K562 (cell line): ENCODE data around the gene SH3D19. TPM values are rescaled to one million over a fixed set of nuclear protein-coding genes. Genes with fewer than 3 reads are reported as not detected.

Experiments
- ELF4 ChIP-seq: fragments of 450-650 bp; formaldehyde crosslinking; IDR thresholded peaks from 2 replicates; pipeline ENCODE4 v1.4.0; 2022; ENCODE audit warnings: missing genetic modification characterization
- FOXJ3 ChIP-seq: sonication (generic); formaldehyde crosslinking; IDR thresholded peaks from 2 replicates; pipeline ENCODE4 v1.4.0; 2020; ENCODE audit warnings: mild to moderate bottlenecking, missing genetic modification reagents
- KDM1A ChIP-seq, 2 experiments: fragments of 450-650 bp; IDR thresholded peaks; 2 replicates each; pipeline ENCODE4 v1.6.1; 2016; ENCODE audit warnings: mild to moderate bottlenecking in 2 of 2
- MECOM ChIP-seq: fragments of 250-450 bp; sonication (Bioruptor Pico); IDR thresholded peaks from 2 replicates; pipeline ENCODE4 v1.8.0; 2022; ENCODE audit warnings: inconsistent platforms
- NFE2L1 ChIP-seq: fragments of 450-650 bp; IDR thresholded peaks from 2 replicates; pipeline ENCODE4 v1.6.1; 2016; ENCODE audit warnings: missing genetic modification characterization, low read depth, mild to moderate bottlenecking, missing compliant biosample characterization, moderate library complexity, borderline replicate concordance
- RAD51 ChIP-seq: fragments of 450-650 bp; IDR thresholded peaks from 2 replicates; pipeline ENCODE4 v1.7.1; 2016; ENCODE audit warnings: low read depth, mild to moderate bottlenecking, borderline replicate concordance
- SAP30 ChIP-seq: fragments of 200-600 bp; sonication (generic); IDR thresholded peaks from 2 replicates; pipeline ENCODE4 v1.6.1; 2012; ENCODE audit warnings: borderline replicate concordance, low read depth, mild to moderate bottlenecking, moderate library complexity, low read length, control low read depth, inconsistent platforms; ENCODE audit not compliant: insufficient read depth, poor library complexity, severe bottlenecking
- SUPT5H ChIP-seq: fragments of 450-650 bp; IDR thresholded peaks from 2 replicates; pipeline ENCODE4 v1.6.1; 2016
- TEAD4 ChIP-seq, 2 experiments: sonication (generic) in 1 of 2; formaldehyde crosslinking in 1 of 2; IDR thresholded peaks; 2 replicates each; pipeline versions ENCODE4 v1.6.1 to v1.8.0; 2012 to 2022; ENCODE audit warnings: borderline replicate concordance in 1 of 2, inconsistent platforms in 1 of 2, low read length in 1 of 2, mild to moderate bottlenecking in 1 of 2, missing genetic modification reagents in 1 of 2
- ZNF134 ChIP-seq: fragments of 250-450 bp; sonication (Bioruptor Pico); conservative IDR thresholded peaks from 2 replicates; pipeline ENCODE4 v1.4.0; 2020
- ZNF586 ChIP-seq: fragments of 450-650 bp; formaldehyde crosslinking; conservative IDR thresholded peaks from 2 replicates; pipeline ENCODE4 v1.4.0; 2020; ENCODE audit warnings: mild to moderate bottlenecking, moderate library complexity
- ZNF77 ChIP-seq: fragments of 250-450 bp; sonication (Bioruptor Pico); IDR thresholded peaks from 2 replicates; pipeline ENCODE4 v1.5.0; 2020
- polyA plus RNA-seq, 8 experiments: library from polyadenylated mRNA; depleted of rRNA in 4 of 8; stranded (reverse) in 5 of 8; unstranded in 3 of 8; fragments of >200 nt; fragmentation: Nextera tagmentation in 2 of 8; fragmentation: Illumina TruSeq in 1 of 8; extraction: Ambion mirVana in 2 of 8; extraction: Trizol in 1 of 8; gene quantifications; 2 replicates each; pipeline versions ENCODE4 v1.2.1 to v1.2.3, GENCODE V29; 2011 to 2014; ENCODE audit warnings: inconsistent platforms in 1 of 8, missing spikeins in 1 of 8
- total RNA-seq, 7 experiments: library from RNA; depleted of rRNA in 6 of 7; stranded (reverse); fragments of >200 nt in 6 of 7; fragmentation: Illumina TruSeq in 2 of 7; extraction: Trizol in 2 of 7; gene quantifications; 2 replicates each; pipeline versions ENCODE4 v1.2.1 to v1.2.3, GENCODE V29; 2011 to 2021; ENCODE audit warnings: low replicate concordance in 1 of 7
- TF ChIP-seq, protein P1 (sequence below): sonication (generic); formaldehyde crosslinking; IDR thresholded peaks from 2 replicates; pipeline ENCODE4 v1.8.0; 2022; ENCODE audit warnings: missing genetic modification reagents, mild to moderate bottlenecking, borderline replicate concordance
- TF ChIP-seq, protein P2 (sequence below): fragments of 450-650 bp; IDR thresholded peaks from 2 replicates; pipeline ENCODE4 v1.7.0; 2016; ENCODE audit warnings: borderline replicate concordance
- TF ChIP-seq, protein P3 (sequence below): fragments of 450-650 bp; formaldehyde crosslinking; IDR thresholded peaks from 2 replicates; pipeline ENCODE4 v1.4.0; 2020; ENCODE audit warnings: mild to moderate bottlenecking
- TF ChIP-seq, protein P4 (sequence below): sonication (generic); formaldehyde crosslinking; IDR thresholded peaks from 2 replicates; pipeline ENCODE4 v1.8.0; 2022; ENCODE audit warnings: mild to moderate bottlenecking, missing genetic modification reagents
- TF ChIP-seq, protein P5 (sequence below): IDR thresholded peaks from 3 replicates; pipeline ENCODE4 v1.6.1; 2011; ENCODE audit warnings: borderline replicate concordance, mild to moderate bottlenecking, moderate library complexity; ENCODE audit not compliant: insufficient read length; ENCODE audit errors: extremely low read depth

SH3D19 gene
- total and polyA plus RNA-seq, 9 of the 15 experiments (the other 6 are each of a cell fraction or from before 2014, with no cell fraction given), result 0.42 to 2.2 (median 1.1) TPM; not detected in 6

DNA sequence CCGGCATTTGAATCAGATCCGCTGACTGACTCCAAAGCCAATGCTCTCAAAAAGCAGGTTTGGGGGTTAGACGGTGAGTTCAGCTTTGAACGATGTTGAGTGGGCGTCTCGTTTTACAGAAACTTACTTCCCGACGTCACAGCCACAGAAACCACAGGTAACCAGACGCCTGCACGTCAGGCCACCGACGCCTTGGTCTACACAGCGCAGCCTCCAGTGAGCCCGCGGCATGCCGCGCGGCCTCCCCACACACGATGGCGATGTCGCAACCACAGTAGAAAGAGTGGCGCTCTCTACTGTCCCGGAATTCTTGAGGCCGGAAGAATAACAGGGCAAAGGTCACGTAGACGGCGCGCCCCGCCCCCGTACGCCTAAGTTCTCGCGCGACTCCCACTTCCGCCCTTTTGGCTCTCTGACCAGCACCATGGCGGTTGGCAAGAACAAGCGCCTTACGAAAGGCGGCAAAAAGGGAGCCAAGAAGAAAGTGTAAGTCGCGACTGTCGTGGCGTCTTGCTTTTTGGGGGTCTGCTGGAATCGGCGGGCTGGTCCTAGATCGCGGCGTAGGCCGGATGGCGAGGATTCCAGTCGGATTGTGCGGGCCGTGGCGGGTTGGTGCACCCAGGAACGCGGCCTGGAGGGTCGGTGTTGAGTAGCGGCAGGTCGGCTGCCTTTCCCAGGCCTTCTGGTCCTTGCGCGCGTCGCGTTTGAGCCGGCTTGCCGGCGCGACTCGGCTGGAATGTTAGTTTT is 226.0 kb downstream of the SH3D19 start, which contains the start of gene RPS3A (continued):
- TF ChIP-seq ZNF77 (CRISPR knock-in tag) (no peak), TEAD4 (IDR thresholded peaks at IDR 0.05; ENCODE audit: low read length) (peak; percentile 91), TEAD4 (CRISPR knock-in tag; IDR thresholded peaks at IDR 0.05; ENCODE audit: borderline replicate concordance) (peak; percentile 81; the same call in 1 of the 2 replicates), SUPT5H (peak; percentile 99), RAD51 (no peak), KDM1A (IDR thresholded peaks at IDR 0.05) (no peak), ZNF586 (CRISPR knock-in tag) (no peak), ZNF134 (CRISPR knock-in tag) (no peak), FOXJ3 (CRISPR knock-in tag) (no peak), SAP30 (no peak), NFE2L1 (tag) (no peak), ELF4 (CRISPR knock-in tag) (peak; percentile 89), MECOM (CRISPR knock-in tag) (no peak)
- TF ChIP-seq, protein P1, sequence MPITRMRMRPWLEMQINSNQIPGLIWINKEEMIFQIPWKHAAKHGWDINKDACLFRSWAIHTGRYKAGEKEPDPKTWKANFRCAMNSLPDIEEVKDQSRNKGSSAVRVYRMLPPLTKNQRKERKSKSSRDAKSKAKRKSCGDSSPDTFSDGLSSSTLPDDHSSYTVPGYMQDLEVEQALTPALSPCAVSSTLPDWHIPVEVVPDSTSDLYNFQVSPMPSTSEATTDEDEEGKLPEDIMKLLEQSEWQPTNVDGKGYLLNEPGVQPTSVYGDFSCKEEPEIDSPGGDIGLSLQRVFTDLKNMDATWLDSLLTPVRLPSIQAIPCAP (CRISPR knock-in tag), result peak; percentile 92; the same call in 1 of the 2 replicates
- TF ChIP-seq, protein P2, sequence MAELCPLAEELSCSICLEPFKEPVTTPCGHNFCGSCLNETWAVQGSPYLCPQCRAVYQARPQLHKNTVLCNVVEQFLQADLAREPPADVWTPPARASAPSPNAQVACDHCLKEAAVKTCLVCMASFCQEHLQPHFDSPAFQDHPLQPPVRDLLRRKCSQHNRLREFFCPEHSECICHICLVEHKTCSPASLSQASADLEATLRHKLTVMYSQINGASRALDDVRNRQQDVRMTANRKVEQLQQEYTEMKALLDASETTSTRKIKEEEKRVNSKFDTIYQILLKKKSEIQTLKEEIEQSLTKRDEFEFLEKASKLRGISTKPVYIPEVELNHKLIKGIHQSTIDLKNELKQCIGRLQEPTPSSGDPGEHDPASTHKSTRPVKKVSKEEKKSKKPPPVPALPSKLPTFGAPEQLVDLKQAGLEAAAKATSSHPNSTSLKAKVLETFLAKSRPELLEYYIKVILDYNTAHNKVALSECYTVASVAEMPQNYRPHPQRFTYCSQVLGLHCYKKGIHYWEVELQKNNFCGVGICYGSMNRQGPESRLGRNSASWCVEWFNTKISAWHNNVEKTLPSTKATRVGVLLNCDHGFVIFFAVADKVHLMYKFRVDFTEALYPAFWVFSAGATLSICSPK, result no peak
- TF ChIP-seq, protein P3, sequence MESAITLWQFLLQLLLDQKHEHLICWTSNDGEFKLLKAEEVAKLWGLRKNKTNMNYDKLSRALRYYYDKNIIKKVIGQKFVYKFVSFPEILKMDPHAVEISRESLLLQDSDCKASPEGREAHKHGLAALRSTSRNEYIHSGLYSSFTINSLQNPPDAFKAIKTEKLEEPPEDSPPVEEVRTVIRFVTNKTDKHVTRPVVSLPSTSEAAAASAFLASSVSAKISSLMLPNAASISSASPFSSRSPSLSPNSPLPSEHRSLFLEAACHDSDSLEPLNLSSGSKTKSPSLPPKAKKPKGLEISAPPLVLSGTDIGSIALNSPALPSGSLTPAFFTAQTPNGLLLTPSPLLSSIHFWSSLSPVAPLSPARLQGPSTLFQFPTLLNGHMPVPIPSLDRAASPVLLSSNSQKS (CRISPR knock-in tag), result no peak
- TF ChIP-seq, protein P4, sequence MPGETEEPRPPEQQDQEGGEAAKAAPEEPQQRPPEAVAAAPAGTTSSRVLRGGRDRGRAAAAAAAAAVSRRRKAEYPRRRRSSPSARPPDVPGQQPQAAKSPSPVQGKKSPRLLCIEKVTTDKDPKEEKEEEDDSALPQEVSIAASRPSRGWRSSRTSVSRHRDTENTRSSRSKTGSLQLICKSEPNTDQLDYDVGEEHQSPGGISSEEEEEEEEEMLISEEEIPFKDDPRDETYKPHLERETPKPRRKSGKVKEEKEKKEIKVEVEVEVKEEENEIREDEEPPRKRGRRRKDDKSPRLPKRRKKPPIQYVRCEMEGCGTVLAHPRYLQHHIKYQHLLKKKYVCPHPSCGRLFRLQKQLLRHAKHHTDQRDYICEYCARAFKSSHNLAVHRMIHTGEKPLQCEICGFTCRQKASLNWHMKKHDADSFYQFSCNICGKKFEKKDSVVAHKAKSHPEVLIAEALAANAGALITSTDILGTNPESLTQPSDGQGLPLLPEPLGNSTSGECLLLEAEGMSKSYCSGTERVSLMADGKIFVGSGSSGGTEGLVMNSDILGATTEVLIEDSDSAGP (CRISPR knock-in tag), result peak; percentile 24; the same call in 1 of the 2 replicates
- TF ChIP-seq, protein P5, sequence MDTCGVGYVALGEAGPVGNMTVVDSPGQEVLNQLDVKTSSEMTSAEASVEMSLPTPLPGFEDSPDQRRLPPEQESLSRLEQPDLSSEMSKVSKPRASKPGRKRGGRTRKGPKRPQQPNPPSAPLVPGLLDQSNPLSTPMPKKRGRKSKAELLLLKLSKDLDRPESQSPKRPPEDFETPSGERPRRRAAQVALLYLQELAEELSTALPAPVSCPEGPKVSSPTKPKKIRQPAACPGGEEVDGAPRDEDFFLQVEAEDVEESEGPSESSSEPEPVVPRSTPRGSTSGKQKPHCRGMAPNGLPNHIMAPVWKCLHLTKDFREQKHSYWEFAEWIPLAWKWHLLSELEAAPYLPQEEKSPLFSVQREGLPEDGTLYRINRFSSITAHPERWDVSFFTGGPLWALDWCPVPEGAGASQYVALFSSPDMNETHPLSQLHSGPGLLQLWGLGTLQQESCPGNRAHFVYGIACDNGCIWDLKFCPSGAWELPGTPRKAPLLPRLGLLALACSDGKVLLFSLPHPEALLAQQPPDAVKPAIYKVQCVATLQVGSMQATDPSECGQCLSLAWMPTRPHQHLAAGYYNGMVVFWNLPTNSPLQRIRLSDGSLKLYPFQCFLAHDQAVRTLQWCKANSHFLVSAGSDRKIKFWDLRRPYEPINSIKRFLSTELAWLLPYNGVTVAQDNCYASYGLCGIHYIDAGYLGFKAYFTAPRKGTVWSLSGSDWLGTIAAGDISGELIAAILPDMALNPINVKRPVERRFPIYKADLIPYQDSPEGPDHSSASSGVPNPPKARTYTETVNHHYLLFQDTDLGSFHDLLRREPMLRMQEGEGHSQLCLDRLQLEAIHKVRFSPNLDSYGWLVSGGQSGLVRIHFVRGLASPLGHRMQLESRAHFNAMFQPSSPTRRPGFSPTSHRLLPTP, result no peak
